ENCODE results near the gene ADAM15. TPM values are rescaled to one million over a fixed set of nuclear protein-coding genes. Genes with fewer than 3 reads are reported as not detected.
A peak's percentile ranks its signal among the peaks of the same experiment; 100 is the strongest.

The ADAM15 gene
- total RNA-seq, 1 donor from 2014 or later = 22.1 TPM

DNA sequence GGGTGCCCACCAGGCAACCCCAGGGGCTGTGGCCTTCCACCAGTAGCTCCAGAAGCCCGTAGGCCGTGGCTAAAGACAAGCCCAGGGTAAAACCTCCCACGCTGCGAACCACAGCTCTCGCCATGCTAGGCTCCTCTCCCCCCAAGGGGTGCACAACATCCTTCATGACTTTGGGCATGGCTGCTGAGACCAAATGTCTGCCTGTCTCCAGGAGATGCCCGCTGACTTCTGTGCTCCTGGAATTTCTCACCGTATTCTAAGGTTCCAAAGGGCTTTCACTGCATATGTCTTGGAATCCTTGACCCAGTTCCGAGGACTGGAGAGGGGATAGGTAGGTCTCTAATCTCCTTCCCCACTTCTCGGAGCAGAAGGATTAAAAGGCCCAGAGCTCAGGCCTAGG, 17.6 kb upstream of the ADAM15 start, which contains the start of the genes DCST1 and DCST2:
DCST1 (plus strand) TSS at position 301 of the 400 bp plus-strand sequence. CDS start 213 bp downstream, outside the sequence.
DCST2 (minus strand) TSS at position 258 of the 400 bp plus-strand sequence; CDS start at position 178, 80 bp downstream.
- TF ChIP-seq, protein P1, sequence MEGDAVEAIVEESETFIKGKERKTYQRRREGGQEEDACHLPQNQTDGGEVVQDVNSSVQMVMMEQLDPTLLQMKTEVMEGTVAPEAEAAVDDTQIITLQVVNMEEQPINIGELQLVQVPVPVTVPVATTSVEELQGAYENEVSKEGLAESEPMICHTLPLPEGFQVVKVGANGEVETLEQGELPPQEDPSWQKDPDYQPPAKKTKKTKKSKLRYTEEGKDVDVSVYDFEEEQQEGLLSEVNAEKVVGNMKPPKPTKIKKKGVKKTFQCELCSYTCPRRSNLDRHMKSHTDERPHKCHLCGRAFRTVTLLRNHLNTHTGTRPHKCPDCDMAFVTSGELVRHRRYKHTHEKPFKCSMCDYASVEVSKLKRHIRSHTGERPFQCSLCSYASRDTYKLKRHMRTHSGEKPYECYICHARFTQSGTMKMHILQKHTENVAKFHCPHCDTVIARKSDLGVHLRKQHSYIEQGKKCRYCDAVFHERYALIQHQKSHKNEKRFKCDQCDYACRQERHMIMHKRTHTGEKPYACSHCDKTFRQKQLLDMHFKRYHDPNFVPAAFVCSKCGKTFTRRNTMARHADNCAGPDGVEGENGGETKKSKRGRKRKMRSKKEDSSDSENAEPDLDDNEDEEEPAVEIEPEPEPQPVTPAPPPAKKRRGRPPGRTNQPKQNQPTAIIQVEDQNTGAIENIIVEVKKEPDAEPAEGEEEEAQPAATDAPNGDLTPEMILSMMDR (IDR thresholded peaks at IDR 0.05; ENCODE audit: unreplicated experiment) = no peak
- no peak for DNase-seq (ENCODE audit: low spot score, unreplicated experiment)
- Mint-ChIP-seq H3K27ac (peak within 1 kb of the TSS; percentile 30), H3K27me3 (peaks cover 19% of the 10 kb centered on the region), H3K36me3 (ENCODE audit: insufficient read depth) (no peaks in the 10 kb centered on the region), H3K9me3 (ENCODE audit: low read depth) (no peaks in the 10 kb centered on the region), H3K4me3 (ENCODE audit: low read depth) (no peak within 1 kb of the TSS), H3K4me1 (ENCODE audit: low read depth) (peaks cover under 1% of the 10 kb centered on the region)

DNA sequence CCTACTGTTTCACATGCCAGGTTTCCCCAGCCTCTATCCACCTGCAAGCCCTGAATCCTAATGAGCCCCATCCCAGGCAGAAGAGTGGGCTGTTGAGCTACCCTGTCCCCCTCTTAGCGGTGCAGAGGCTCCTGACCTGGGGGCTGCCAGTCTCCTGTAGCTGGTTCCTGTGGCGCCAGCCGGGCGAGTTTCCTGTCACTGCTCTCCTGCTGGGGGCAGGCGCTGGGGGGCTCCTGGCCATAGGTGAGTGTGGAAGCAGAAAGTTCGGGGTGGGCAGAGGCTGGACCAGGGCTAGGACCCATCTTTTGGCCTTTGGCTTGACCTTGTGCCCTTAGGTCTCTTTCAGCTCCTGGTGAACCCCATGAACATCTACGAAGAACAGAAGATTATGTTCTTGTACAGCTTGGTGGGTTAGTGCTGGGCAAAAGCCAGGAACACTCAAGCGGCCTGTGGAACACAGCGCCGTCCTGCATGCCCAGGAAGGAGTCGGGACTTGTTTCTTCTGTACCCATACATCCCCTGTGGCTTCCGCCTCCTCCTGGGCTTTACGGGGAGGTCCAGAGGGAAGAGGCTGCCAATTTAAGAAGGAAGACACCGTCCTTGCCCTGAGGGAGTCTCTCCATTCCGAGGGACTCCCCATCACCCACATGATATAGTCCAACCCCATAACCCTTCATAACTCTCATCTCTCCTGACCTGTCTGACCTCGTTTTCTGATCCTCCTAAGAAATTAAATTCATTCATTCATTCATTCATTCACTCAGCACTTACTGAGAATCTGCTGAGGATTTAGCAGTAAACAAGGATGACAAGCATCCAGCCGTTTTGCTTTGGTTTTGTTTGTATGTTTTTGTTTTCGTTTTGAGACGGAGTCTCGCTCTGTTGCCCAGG, 16.6 kb upstream of the ADAM15 start:
- peaks cover 3% of the 10 kb centered on the region for H3K4me1 Mint-ChIP-seq (ENCODE audit: low read depth)
- peak overlapping the region; percentile 30 for H3K27ac Mint-ChIP-seq
- H3K27me3 Mint-ChIP-seq = peaks cover 16% of the 10 kb centered on the region
- no peaks in the 10 kb centered on the region for H3K9me3 Mint-ChIP-seq (ENCODE audit: low read depth)
- TF ChIP-seq, protein P1 (IDR thresholded peaks at IDR 0.05; ENCODE audit: unreplicated experiment) = no peak
- H3K36me3 Mint-ChIP-seq (ENCODE audit: insufficient read depth) = no peaks in the 10 kb centered on the region
- DNase-seq (ENCODE audit: low spot score, unreplicated experiment) = no peak
- H3K4me3 Mint-ChIP-seq (ENCODE audit: low read depth) = no peak overlapping the region

DNA sequence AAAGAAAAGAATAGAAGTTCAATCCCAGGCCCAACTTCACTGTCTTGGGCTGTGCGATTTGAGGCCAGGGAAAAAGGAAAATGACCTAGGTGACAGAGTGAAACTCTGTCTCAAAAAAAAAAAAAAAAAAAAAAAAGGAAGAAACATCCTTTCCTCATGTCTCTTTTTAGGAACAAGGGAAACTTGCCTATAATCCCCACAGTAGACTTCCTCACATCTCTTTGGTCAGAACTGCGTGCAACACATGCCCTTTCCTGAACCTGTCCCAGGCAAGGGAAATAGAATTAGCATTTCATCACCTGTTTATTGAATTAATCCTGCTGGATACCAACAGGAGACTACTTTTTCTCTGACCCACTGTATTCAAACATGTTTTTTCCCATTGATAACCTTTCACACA, 15.2 kb upstream of the ADAM15 start:
- peaks cover 18% of the 10 kb centered on the region for H3K27me3 Mint-ChIP-seq
- no peaks in the 10 kb centered on the region for H3K36me3 Mint-ChIP-seq (ENCODE audit: insufficient read depth)
- no peak for DNase-seq (ENCODE audit: low spot score, unreplicated experiment)
- H3K4me1 Mint-ChIP-seq (ENCODE audit: low read depth) = peaks cover 3% of the 10 kb centered on the region
- no peak overlapping the region for H3K4me3 Mint-ChIP-seq (ENCODE audit: low read depth)
- TF ChIP-seq, protein P1 (IDR thresholded peaks at IDR 0.05; ENCODE audit: unreplicated experiment) = no peak
- no peaks in the 10 kb centered on the region for H3K9me3 Mint-ChIP-seq (ENCODE audit: low read depth)
- no peak overlapping the region for H3K27ac Mint-ChIP-seq

DNA sequence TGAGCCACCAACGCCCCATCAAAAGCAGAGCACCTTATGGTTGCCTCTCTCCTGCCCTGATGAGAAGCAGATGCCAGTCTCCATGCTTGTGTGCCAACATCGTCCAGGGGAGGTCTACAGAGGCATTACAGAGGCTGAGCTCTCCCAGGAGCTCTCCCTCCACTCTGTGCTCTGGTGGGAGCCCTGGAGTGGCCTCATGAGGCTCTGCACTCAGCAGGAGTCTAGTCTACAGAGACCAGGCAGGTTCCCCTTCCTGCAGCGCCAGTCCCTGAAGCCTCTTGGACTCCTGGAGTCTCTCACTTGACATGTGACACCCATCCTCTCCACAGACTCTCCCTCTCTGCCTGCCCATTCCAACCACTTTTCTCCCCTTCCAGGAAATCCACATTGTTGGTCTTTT, 14.1 kb upstream of the ADAM15 start:
- Mint-ChIP-seq H3K27me3 (peaks cover 19% of the 10 kb centered on the region), H3K9me3 (ENCODE audit: low read depth) (no peaks in the 10 kb centered on the region), H3K4me1 (ENCODE audit: low read depth) (peaks cover 3% of the 10 kb centered on the region), H3K4me3 (ENCODE audit: low read depth) (no peak overlapping the region), H3K36me3 (ENCODE audit: insufficient read depth) (no peaks in the 10 kb centered on the region), H3K27ac (no peak overlapping the region)
- TF ChIP-seq, protein P1 (IDR thresholded peaks at IDR 0.05; ENCODE audit: unreplicated experiment) = no peak
- DNase-seq (ENCODE audit: low spot score, unreplicated experiment) = no peak

DNA sequence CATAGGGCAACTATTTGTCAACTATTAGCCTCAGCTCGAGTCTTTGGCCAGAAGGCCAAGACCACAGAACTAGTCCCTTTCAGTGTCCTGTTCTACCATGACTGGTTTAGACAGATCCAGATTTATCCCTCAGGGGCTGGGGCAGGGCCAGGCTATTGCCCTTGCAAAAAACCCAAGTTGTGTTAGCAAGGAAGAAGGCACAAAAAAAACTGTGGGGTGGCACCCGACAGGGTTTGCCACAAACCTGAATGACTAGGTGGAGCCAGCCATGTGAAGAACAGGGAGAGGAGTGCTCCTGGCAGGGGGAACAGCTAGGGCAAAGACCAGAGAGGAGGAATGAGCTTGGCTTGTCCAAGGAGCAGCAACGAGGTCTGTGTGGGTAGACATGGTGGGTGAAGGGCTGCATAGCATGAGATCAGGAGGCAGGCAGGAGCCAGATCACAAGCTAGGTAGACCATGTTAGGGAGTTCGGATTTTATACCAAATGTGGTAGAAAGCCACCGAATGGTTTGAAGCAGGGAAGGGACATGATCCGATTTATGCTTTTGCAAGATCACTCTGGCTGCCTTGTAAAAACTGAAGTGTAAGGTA, 13.2 kb upstream of the ADAM15 start:
- no peak overlapping the region for H3K4me3 Mint-ChIP-seq (ENCODE audit: low read depth)
- H3K27ac Mint-ChIP-seq = no peak overlapping the region
- no peak for DNase-seq (ENCODE audit: low spot score, unreplicated experiment)
- peaks cover 3% of the 10 kb centered on the region for H3K4me1 Mint-ChIP-seq (ENCODE audit: low read depth)
- H3K27me3 Mint-ChIP-seq = peaks cover 23% of the 10 kb centered on the region
- no peaks in the 10 kb centered on the region for H3K9me3 Mint-ChIP-seq (ENCODE audit: low read depth)
- TF ChIP-seq, protein P1 (IDR thresholded peaks at IDR 0.05; ENCODE audit: unreplicated experiment) = no peak
- no peaks in the 10 kb centered on the region for H3K36me3 Mint-ChIP-seq (ENCODE audit: insufficient read depth)

Data from progenitor cell of endocrine pancreas (in vitro differentiated cells).